Osteocyte (in vitro differentiated cells): Measurements from ENCODE around the gene GALR2. TPM values are rescaled to one million over a fixed set of nuclear protein-coding genes. Genes with fewer than 3 reads are reported as not detected.
A peak's percentile ranks its signal among the peaks of the same experiment; 100 is the strongest.

Experiments used
- DNase-seq: peaks from one replicate; pipeline ENCODE4 v3.0.0; 2021; ENCODE audit warnings: mixed read lengths; ENCODE audit not compliant: unreplicated experiment; ENCODE audit errors: extremely low spot score
- H3K27ac Mint-ChIP-seq: one replicate; pipeline ENCODE4 v1.8.0; 2021; ENCODE audit warnings: mild to moderate bottlenecking, mixed read lengths; ENCODE audit not compliant: unreplicated experiment
- H3K27me3 Mint-ChIP-seq: one replicate; pipeline ENCODE4 v1.8.0; 2021; ENCODE audit warnings: mixed read lengths; ENCODE audit not compliant: unreplicated experiment
- H3K36me3 Mint-ChIP-seq: one replicate; pipeline ENCODE4 v1.8.0; 2021; ENCODE audit warnings: mixed read lengths; ENCODE audit not compliant: unreplicated experiment
- H3K4me1 Mint-ChIP-seq: one replicate; pipeline ENCODE4 v1.8.0; 2021; ENCODE audit warnings: mixed read lengths; ENCODE audit not compliant: unreplicated experiment
- H3K4me3 Mint-ChIP-seq: one replicate; pipeline ENCODE4 v1.8.0; 2021; ENCODE audit warnings: mild to moderate bottlenecking, moderate library complexity, mixed read lengths; ENCODE audit not compliant: unreplicated experiment
- H3K9me3 Mint-ChIP-seq: one replicate; pipeline ENCODE4 v1.8.0; 2021; ENCODE audit warnings: mixed read lengths; ENCODE audit not compliant: unreplicated experiment
- CTCF ChIP-seq: fragments of 200-600 bp; sonication (generic); IDR thresholded peaks from 2 replicates; pipeline ENCODE4 v1.5.0; 2021; ENCODE audit warnings: antibody characterized with exemption, mild to moderate bottlenecking, moderate library complexity
- total RNA-seq: library from RNA; stranded (reverse); gene quantifications from 2 replicates; pipeline ENCODE4 v1.2.1, GENCODE V29; 2021

GALR2 gene
- total RNA-seq, 1 donor from 2014 or later, result not detected

GRCh38 chr17:76115138-76115754, 40.7 kb downstream of the GALR2 start:
- H3K27ac Mint-ChIP-seq, result no peak overlapping the region
- peaks cover 9% of the 10 kb centered on the region for H3K27me3 Mint-ChIP-seq
- no peak for DNase-seq
- no peak overlapping the region for H3K4me3 Mint-ChIP-seq
- no peaks in the 10 kb centered on the region for H3K9me3 Mint-ChIP-seq
- H3K4me1 Mint-ChIP-seq, result no peaks in the 10 kb centered on the region
- TF ChIP-seq CTCF, result no peak
- no peaks in the 10 kb centered on the region for H3K36me3 Mint-ChIP-seq

- Mint-ChIP-seq H3K4me3 (no peak overlapping the region), H3K36me3 (no peaks in the 10 kb centered on the region), H3K27ac (no peak overlapping the region), H3K4me1 (no peaks in the 10 kb centered on the region), H3K27me3 (peaks cover 6% of the 10 kb centered on the region), H3K9me3 (no peaks in the 10 kb centered on the region)
- no peak for TF ChIP-seq CTCF
- no peak for DNase-seq
Observed at GRCh38 chr17:76119409-76120371, 45.1 kb downstream of the GALR2 start.

- H3K27me3 Mint-ChIP-seq, result peaks cover 10% of the 10 kb centered on the region
- H3K9me3 Mint-ChIP-seq, result no peaks in the 10 kb centered on the region
- H3K27ac Mint-ChIP-seq, result no peak overlapping the region
- DNase-seq, result no peak
- no peaks in the 10 kb centered on the region for H3K4me1 Mint-ChIP-seq
- no peaks in the 10 kb centered on the region for H3K36me3 Mint-ChIP-seq
- TF ChIP-seq CTCF, result no peak
- no peak overlapping the region for H3K4me3 Mint-ChIP-seq
Observed at GRCh38 chr17:76120658-76121008, 46.1 kb downstream of the GALR2 start.

GRCh38 chr17:76121932-76122430, 47.4 kb downstream of the GALR2 start:
- Mint-ChIP-seq H3K4me1 (no peaks in the 10 kb centered on the region), H3K27ac (peak overlapping the region; percentile 1), H3K27me3 (peaks cover 23% of the 10 kb centered on the region), H3K36me3 (no peaks in the 10 kb centered on the region), H3K4me3 (no peak overlapping the region), H3K9me3 (no peaks in the 10 kb centered on the region)
- DNase-seq, result no peak
- no peak for TF ChIP-seq CTCF
